Measurements from ENCODE around the gene ITGB1.
"Not testable (repeated sequence)": the region's sequence is repeated elsewhere in the genome, so short reads cannot be mapped to it uniquely, and the experiment has no call there.

ITGB1 gene

DNA sequence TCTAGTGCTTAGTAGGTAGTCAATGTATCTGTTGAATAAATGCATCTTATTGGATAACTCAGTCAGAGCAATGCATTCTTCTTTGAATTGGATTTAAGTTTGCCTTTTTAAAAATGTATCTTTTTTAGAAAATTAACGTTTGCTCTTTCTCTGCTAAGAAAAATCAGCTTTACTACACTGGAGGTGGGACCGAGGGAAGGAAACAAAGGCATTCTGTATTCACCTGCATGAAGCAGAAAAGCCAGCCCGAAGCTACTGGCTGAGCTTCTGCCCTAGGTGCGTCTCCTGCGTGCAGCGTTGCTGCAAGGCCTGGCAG lies 22.2 kb upstream of the ITGB1 start:
- no peak for DNase-seq

- not testable (repeated sequence) for DNase-seq
Observed at GRCh38 chr10:32979719-32980118, 21.7 kb upstream of the ITGB1 start.

GRCh38 chr10:32979041-32979440 lies 21.0 kb upstream of the ITGB1 start:
- no peak for DNase-seq

DNA sequence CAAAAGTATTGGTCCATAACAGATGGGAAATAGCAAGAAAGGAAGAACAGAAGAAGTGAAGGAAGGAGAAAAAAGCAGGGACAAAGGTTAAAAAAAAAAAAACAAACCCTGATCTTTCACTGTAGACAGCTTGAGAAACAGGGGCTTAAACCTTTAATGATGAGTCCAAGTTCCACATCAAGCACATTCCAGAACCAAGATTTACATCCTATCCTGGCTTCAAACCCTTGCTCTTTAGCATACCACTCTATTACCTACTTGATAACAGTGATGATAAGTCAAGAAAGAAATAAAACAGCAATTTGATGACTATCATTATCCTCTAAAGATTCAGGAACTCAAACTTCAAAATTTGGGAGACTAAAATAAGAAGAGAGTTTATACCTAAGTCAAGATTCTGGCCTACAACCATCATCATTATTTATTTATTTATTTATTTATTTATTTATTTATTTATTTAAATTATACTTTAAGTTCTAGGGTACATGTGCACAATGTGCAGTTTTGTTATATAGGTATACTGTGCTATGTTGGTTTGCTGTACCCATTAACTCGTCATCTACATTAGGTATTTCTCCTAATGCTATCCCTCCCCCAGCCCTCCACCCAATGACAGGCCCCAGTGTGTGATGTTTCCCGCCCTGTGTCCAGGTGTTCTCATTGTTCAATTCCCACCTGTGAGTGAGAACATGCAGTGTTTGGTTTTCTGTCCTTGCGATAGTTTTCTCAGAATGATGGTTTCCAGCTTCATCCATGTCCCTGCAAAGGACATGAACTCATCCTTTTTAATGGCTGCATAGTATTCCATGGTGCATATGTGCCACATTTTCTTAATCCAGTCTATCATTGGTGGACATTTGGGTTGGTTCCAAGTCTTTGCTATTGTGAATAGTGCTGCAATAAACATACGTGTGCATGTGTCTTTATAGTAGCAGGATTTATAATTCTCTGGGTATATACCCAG lies 20.1 kb upstream of the ITGB1 start:
- not testable (repeated sequence) for DNase-seq

- no peak for DNase-seq
Observed at GRCh38 chr10:32976338-32976737, 18.3 kb upstream of the ITGB1 start.

DNA sequence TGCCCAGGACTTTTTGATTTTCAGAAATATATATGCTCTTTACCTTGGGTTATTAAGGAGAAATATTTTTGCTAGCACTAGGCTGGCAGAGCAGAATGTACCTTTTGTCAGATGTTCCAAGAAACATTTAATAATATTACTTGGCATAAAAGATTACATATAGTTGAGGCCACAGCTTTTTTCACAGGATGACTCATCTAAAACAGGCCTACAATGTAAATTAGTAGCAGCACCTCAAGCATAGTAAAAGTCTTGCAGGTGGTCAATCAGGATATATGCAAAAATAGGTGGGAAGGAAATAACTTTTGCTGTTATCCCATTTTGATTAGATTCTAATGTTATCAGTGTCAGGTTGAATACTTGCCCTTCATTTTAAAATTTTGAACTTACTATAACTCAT lies 14.9 kb upstream of the ITGB1 start:
- no peak for DNase-seq

DNA sequence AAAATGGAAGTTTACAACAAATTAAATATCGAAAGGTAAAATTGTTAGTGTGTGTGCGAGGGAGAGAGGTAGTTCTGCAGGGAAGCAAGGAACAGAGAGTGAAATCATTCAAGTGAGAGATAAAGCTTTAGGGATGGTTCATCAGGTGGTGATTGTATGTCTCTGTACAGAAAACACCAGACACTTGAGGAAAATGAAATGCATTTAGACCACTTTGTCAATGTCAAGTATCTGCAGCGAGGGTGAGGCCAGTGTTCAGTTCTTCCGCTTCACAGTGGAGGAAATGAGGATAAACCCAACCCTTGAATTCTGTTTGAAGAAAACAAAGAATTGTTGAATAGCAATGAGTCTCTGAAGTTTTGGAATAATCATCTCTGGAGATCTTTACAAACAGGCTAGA lies 14.4 kb upstream of the ITGB1 start:
- no peak for DNase-seq

GRCh38 chr10:32971536-32972091 lies 13.6 kb upstream of the ITGB1 start:
- no peak for DNase-seq

GRCh38 chr10:32970910-32971309 lies 12.9 kb upstream of the ITGB1 start:
- DNase-seq = no peak

- DNase-seq = no peak
Observed at GRCh38 chr10:32964270-32964669, 6.2 kb upstream of the ITGB1 start.

GRCh38 chr10:32963096-32963495 lies 5.1 kb upstream of the ITGB1 start:
- DNase-seq = no peak

DNA sequence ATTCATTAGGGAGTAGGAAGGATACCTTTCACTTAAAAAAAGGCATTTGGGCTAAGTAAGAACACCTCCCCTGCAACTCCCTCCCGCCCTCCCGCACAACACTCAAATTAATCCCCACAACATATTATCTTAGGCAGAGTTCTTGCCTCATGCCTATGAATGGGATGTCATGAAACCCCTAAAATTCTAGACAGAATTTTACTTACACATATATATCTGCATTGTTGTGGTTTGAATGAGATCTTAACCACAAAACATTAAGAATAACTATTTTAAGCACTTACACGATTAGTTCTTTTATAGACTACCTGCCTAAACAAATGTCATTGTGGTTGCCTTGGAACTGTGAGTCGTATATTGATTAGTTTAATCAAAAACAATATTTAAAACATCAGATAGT lies 4.5 kb upstream of the ITGB1 start:
- DNase-seq = no peak

DNA sequence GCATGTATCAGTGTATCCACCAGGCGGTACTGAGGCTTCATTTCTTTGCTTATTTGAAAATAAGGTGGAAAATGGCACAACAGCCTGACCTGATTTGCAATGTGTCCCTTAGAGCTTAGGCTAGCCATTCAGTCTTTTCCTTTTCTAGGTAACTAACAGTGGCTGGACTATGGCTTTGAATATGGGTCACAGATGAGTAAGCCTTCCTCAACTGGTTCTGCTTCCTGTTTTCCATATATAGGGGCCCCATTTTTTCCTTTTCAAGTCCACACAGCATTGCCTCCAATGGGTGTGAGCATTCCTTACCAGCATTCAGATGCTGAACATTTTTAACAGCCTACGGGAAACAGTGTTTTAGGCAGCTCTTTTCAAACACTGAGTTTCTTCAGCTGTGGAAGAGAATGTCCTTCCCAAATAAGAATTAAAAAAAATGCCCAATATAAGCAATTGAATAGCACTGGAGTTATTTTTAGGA lies 3.9 kb upstream of the ITGB1 start:
- DNase-seq = no peak

- no peak for DNase-seq
Observed at GRCh38 chr10:32961343-32961894, 3.4 kb upstream of the ITGB1 start.

GRCh38 chr10:32960022-32960421 lies 2.0 kb upstream of the ITGB1 start:
- no peak for DNase-seq

DNA sequence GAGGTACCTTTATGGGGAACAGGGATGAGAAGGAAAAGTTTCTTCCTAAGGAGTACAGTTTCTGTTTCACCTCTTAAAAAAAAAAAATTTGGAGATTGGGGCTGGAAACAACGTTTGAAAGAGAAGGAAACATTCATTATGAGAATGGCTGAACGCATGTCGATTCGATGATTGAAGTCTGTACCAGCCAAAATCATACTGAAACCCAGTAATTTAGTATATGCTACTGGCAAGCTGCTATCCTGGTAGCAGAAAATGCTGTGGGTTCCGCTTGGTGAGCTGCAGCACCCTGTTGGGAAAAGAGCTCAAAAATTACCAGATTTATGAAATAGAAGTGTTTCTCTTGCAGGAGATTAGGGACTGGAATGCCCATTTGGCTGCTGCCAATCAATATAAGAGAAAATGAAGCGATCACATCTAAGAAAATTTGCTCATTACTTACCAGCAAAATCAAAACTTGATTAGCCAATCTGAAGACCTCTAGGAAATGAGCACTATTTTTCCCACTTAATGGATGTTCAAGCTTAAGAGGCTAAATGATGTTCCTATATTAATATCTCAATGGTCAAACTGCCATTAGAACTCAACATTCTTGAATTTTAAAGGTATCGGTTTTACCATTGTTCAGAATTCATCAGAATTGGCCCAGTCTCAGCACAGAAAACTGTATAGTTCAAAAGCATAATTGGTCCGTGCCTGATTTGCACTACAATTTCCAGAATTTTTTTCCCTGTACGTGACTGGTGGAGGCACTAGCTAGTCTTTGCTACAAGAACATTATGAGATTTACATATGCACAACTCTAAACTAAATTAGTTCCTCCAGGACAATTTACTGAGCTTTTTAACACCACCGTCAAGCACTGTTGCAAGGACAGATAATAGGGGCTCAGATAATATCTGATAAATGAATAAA lies 1.2 kb upstream of the ITGB1 start:
- DNase-seq = no peak

GRCh38 chr10:32957341-32958084 lies 517 bp downstream of the ITGB1 start:
- DNase-seq = peak; percentile 67

DNA sequence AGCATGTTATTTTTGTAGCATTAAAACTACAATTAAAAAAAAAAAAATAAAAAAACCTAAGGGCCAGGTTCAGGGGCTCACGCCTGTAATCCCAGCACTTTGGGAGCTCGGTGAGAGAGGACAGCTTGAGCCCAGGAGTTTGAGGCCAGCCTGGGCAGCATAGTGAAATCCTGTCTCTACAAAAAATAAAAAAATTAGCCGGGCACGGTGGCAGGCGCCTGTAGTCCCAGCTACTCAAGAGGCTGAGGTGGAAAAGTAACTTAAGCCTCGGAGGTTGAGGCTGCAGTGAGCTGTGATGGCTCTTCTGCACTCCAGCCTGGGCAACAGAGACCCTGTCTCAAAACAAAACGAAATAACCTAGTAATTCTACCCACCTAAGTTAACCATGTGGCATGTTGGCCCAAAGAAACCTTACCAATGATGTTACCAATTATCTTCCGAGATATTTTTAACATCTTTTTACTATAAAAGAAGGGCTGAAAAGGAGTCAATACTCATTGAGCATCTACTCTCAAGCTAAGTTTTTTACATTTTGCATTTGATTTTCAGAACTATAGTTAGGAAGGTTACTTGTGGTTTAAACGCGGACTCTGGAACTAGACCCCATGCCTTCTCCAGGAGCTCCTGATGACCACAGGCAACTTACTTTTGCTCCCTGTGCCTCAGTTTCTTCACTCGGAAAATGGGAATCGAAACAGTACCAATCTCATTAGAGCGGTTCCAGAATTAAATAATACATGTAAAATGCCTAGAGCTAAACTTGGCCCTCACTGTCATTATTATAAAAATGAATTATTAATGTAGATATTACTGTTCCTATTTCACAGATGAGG lies 1.4 kb downstream of the ITGB1 start:
- no peak for DNase-seq

- DNase-seq = no peak
Observed at GRCh38 chr10:32955790-32956189, 2.2 kb downstream of the ITGB1 start.

DNA sequence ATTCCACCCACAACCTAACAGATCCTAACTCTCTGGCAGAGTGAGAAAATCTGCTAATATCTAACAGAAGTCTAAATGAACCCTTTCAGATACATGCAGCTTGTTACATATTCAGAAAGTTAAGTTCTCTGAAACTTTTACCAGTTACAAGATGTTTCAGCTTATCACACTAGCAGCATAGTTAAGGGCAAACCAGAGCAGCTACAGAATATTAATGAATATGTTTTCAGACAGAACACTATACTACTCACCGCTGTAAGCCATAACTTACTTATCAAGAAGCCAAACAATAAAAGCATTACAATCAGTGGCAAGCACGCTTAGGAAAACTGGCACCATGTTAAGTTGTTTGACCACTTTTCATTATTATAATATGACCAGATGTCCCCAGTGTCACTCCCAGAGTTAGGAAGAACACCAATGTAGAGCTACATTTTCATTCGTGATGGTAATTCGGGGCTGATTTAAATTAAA lies 2.7 kb downstream of the ITGB1 start:
- no peak for DNase-seq
